GM19193 (cell line): ENCODE results near the gene ZFPL1.

Source experiments
- POLR2A ChIP-seq: IDR thresholded peaks from 4 replicates; pipeline ENCODE4 v1.6.1; 2011; ENCODE audit not compliant: insufficient read depth, insufficient read length; ENCODE audit errors: extremely low read depth

The ZFPL1 gene

DNA sequence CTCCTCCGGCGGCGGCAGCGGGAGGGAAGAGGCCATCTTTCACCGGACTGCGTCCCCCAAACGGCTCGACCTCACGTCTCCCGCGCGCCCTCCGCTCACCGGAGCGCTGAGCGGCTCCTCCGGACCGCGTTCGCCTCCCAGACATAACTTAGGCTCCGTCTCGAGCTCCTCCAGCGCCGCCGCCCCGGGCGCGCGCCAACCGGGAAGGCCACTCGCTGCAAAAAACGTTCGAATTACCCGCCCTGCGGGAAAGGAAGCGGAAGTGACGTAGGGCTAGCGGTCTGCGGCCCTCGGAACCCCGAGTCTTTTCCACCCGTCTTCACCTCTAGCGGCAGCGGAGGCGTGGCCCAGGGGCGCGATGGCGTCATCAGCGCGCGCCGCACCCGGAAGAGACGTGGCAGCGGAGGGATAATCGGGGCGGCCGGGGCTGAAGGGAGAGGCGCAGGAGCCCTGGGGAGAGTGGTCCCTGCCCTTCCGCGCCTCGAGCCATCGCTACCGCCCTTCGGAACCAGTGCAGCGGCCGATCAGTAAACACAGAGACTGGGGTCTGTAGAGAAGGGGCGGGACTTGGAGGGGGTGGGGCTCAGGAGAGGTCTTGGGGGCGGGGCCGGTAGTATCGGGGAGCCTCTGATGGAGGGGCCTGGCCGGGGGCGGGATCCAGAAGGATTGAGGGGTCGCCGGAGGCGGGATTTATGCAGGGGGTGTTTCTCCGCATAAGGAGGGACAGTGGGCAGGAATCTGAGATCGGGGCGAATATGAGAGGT, at the start of gene ZFPL1, which contains the start of gene CDCA5:
TSS of gene ZFPL1 (plus strand) at position 389 of the 764 bp plus-strand sequence. CDS start 477 bp downstream, outside the sequence.
TSS of gene CDCA5 (minus strand) at position 207 of the 764 bp plus-strand sequence. CDS start at position 145, 62 bp downstream.
- peak; percentile 81 for TF ChIP-seq POLR2A

DNA sequence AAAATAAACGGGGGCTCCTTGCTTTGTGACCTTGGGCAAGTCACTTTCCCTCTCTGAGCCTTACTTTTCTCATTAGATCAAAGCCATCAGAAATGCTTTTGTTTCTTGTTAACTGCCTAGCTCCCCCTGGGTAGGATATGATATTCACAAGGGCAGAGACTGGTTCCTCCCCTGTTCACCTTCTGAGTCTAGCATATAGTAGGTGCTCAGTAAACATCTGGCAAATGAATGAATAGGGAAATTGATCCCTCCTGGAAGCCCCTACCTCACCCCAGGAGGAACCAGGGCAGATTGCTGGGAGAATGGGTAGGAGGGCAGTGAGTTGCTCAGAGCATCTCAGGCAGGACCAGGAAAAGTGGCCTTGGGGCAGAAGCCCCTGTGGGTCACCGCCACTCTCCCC, 49.6 kb upstream of the ZFPL1 start:
- TF ChIP-seq POLR2A: no peak

DNA sequence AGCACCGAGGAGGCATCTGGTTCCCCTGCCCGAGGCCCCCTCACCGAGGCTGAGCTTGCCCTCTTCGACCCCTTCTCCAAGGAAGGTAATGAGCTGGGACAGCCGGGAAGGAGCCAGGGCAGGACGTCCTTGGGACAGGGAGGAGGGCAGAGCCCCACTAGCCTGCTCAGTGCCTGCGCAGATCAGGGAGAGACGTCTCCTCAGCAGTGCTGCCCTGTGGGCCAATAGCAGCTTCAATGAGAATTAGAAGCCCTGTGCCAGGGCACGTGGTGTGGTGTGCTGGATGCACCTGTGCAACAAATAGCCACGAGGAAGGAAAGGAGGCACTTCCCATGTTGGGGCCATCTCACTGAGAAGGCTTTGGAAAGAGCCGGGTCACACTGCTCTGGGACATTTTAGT, 48.4 kb upstream of the ZFPL1 start:
- TF ChIP-seq POLR2A: no peak

- no peak for TF ChIP-seq POLR2A
These were observed 47.1 kb upstream of the ZFPL1 start for GRCh38 chr11:65036931-65037330.

- no peak for TF ChIP-seq POLR2A
These were observed 43.5 kb upstream of the ZFPL1 start for GRCh38 chr11:65040520-65040846.

- TF ChIP-seq POLR2A: peak; percentile 67
These were observed 43.0 kb upstream of the ZFPL1 start, which contains the start of gene SAC3D1 for GRCh38 chr11:65040847-65041622. SAC3D1 (plus strand) TSS chr11:65041210; CDS start chr11:65041293, 83 bp downstream.

DNA sequence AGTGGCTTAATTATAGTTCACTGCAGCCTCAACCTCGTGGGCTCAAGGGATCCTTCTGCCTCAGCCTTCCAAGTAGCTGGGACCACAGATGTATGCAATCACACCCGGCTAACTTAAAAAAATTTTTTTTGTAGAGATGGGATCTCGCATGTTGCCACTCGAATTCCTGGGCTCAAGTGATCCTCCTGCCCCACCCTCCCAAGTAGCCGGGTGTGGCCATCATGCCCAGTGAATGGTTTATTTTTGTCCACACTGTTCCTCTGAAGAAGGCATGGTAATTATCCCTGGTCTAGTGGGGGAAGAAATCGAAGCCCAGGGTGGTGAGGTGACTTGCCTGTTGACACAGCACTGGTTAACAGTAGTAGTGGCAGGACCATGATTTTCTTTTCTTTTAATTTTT, 41.1 kb upstream of the ZFPL1 start:
- TF ChIP-seq POLR2A: no peak

DNA sequence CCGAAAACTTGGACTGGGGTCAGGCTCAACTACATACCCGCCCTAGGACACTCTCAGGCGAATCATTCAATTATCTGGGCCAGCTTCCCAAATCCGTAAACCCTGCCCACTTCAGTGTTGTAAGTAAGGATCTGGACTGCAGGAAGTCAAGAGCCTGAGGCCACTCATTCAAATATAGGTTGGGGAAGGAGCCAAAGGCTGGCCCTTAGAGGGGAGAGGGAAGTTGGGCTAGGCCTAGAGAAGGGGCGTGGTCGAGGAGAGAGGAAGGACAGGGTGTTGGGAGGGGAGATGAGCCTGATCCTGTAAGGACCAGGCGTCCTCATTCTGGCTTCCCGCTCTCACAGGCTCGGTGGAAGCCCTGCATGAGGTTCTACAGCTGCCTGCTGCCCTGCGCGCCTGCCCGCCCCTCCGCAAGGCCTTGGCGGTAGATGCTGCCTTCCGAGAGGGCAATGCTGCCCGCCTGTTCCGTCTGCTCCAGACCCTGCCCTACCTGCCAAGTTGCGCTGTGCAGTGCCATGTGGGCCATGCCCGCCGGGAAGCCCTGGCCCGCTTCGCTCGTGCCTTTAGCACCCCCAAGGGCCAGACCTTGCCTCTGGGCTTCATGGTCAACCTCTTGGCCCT, 40.0 kb upstream of the ZFPL1 start:
- TF ChIP-seq POLR2A: no peak

GRCh38 chr11:65045061-65045460, 39.0 kb upstream of the ZFPL1 start:
- TF ChIP-seq POLR2A: no peak

GRCh38 chr11:65045728-65046127, 38.3 kb upstream of the ZFPL1 start:
- no peak for TF ChIP-seq POLR2A

- TF ChIP-seq POLR2A: peak; percentile 20
These were observed 36.2 kb upstream of the ZFPL1 start for GRCh38 chr11:65047581-65048422.

DNA sequence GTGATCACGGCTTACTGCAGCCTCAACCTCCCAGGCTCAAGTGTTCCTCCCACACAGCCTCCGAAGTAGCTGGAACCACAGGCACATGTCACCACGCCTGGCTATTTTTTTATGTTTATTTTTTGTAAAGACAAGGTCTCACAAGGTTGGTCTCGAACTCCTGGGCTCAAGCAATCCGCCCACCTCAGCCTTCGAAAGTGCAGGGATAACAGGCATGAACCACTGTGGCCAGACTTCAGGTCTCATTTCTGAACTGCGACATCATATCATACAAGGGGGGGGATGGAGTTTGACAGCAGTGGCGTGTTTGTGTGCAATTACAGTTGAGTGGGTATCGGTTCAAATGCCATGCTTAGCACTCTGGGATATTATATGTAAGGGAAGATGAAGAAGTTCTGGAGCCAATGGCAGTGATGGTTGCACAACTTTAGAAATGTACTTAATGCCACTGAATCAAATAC, 32.6 kb upstream of the ZFPL1 start:
- no peak for TF ChIP-seq POLR2A

GRCh38 chr11:65053827-65054508, 30.1 kb upstream of the ZFPL1 start:
- no peak for TF ChIP-seq POLR2A

GRCh38 chr11:65055538-65055937, 28.5 kb upstream of the ZFPL1 start:
- no peak for TF ChIP-seq POLR2A
